OCI-LY3 (cell line): ENCODE measurements around the gene PCSK5.
"Not testable (repeated sequence)": the region's sequence is repeated elsewhere in the genome, so short reads cannot be mapped to it uniquely, and the experiment has no call there.

Experiments used
- H2AFZ ChIP-seq: fragments of 200-600, 300-600 bp; shearing (Covaris generic); 2 replicates; pipeline ENCODE4 v1.6.0; 2014; ENCODE audit warnings: antibody characterized with exemption, low read depth, low read length
- H3K27ac ChIP-seq: fragments of 200-600, 300-600 bp; sonication (generic); 2 replicates; pipeline ENCODE4 v1.5.1; 2014; ENCODE audit warnings: mild to moderate bottlenecking, low read length, moderate library complexity, mixed read lengths
- H3K27me3 ChIP-seq: fragments of 200-600, 300-600 bp; sonication (generic); 2 replicates; pipeline ENCODE4 v1.6.1; 2014; ENCODE audit warnings: low read depth, low read length, mixed read lengths
- H3K36me3 ChIP-seq: fragments of 200-600, 300-600 bp; sonication (generic); replicated peaks from 2 replicates; pipeline ENCODE3; 2014; ENCODE audit warnings: low read depth, low read length, mixed read lengths
- H3K4me1 ChIP-seq: fragments of 300-600, 200-600 bp; sonication (generic); 2 replicates; pipeline ENCODE4 v1.6.1; 2014; ENCODE audit warnings: low read length, mixed read lengths
- H3K4me2 ChIP-seq: fragments of 200-600, 300-600 bp; sonication (generic); 2 replicates; pipeline ENCODE4 v1.6.1; 2014; ENCODE audit warnings: low read length, mixed read lengths
- H3K4me3 ChIP-seq: fragments of 300-600, 200-600 bp; sonication (generic); 2 replicates; pipeline ENCODE4 v1.5.1; 2014; ENCODE audit warnings: antibody characterized with exemption, mild to moderate bottlenecking, low read length, moderate library complexity
- H3K79me2 ChIP-seq: fragments of 300-600, 200-600 bp; shearing (Covaris generic); 2 replicates; pipeline ENCODE4 v1.6.1; 2014; ENCODE audit warnings: mild to moderate bottlenecking, low read length, mixed read lengths
- H3K9ac ChIP-seq: fragments of 300-600, 200-600 bp; shearing (Covaris generic); 2 replicates; pipeline ENCODE4 v1.6.0; 2014; ENCODE audit warnings: mild to moderate bottlenecking, low read length, moderate library complexity
- H3K9me3 ChIP-seq: fragments of 200-600, 300-600 bp; shearing (Covaris generic); 2 replicates; pipeline ENCODE4 v1.6.1; 2014; ENCODE audit warnings: low read length, mixed read lengths; ENCODE audit not compliant: insufficient read depth
- H4K20me1 ChIP-seq: fragments of 200-600, 300-600 bp; sonication (generic); 2 replicates; pipeline ENCODE4 v1.6.1; 2016; ENCODE audit warnings: low read length, mixed read lengths; ENCODE audit not compliant: insufficient read depth
- CTCF ChIP-seq: fragments of 200-600, 300-600 bp; sonication (generic); IDR thresholded peaks from 2 replicates; pipeline ENCODE4 v1.5.1; 2014; ENCODE audit warnings: antibody characterized with exemption, low read length, low read depth
- EZH2phosphoT487 ChIP-seq: fragments of 200-600 bp; shearing (Covaris generic); IDR thresholded peaks from 2 replicates; pipeline ENCODE4 v1.6.1; 2018; ENCODE audit warnings: antibody characterized with exemption, mixed run types, low read depth

Gene PCSK5

GRCh38 chr9:76314321-76314720, 423.8 kb downstream of the PCSK5 start:
- TF ChIP-seq EZH2phosphoT487 (no peak), CTCF (no peak)
- Histone ChIP-seq H2AFZ (no peak overlapping the region), H3K27me3 (peaks cover 3% of the 10 kb centered on the region; the same call in 1 of the 2 replicates), H3K4me1 (no peaks in the 10 kb centered on the region), H3K4me2 (no peak overlapping the region), H3K36me3 (no peaks in the 10 kb centered on the region), H3K4me3 (no peak overlapping the region), H3K9me3 (no peaks in the 10 kb centered on the region), H3K9ac (no peak overlapping the region), H3K79me2 (no peaks in the 10 kb centered on the region), H3K27ac (no peak overlapping the region), H4K20me1 (no peaks in the 10 kb centered on the region; the same call in 1 of the 2 replicates)

GRCh38 chr9:76316069-76316468, 425.6 kb downstream of the PCSK5 start:
- Histone ChIP-seq H3K9ac (no peak overlapping the region), H3K4me1 (no peaks in the 10 kb centered on the region), H3K79me2 (no peaks in the 10 kb centered on the region), H3K4me2 (no peak overlapping the region), H3K27me3 (no peaks in the 10 kb centered on the region; the same call in 1 of the 2 replicates), H3K27ac (no peak overlapping the region), H3K9me3 (no peaks in the 10 kb centered on the region), H3K36me3 (no peaks in the 10 kb centered on the region), H4K20me1 (no peaks in the 10 kb centered on the region; the same call in 1 of the 2 replicates), H3K4me3 (no peak overlapping the region), H2AFZ (no peak overlapping the region)
- TF ChIP-seq EZH2phosphoT487 = no peak
- TF ChIP-seq CTCF = no peak

GRCh38 chr9:76319466-76319865, 429.0 kb downstream of the PCSK5 start:
- not testable (repeated sequence) for H3K79me2 ChIP-seq, H3K9ac ChIP-seq, H3K4me3 ChIP-seq, H3K27me3 ChIP-seq, H2AFZ ChIP-seq, H3K9me3 ChIP-seq, H3K36me3 ChIP-seq, H3K4me2 ChIP-seq, H3K4me1 ChIP-seq, H4K20me1 ChIP-seq, H3K27ac ChIP-seq

GRCh38 chr9:76321195-76321828, 430.8 kb downstream of the PCSK5 start:
- Histone ChIP-seq H3K36me3 (no peaks in the 10 kb centered on the region), H3K4me2 (no peak overlapping the region), H3K27ac (no peak overlapping the region), H3K4me1 (no peaks in the 10 kb centered on the region), H3K79me2 (no peaks in the 10 kb centered on the region), H3K27me3 (no peaks in the 10 kb centered on the region), H3K4me3 (no peak overlapping the region), H3K9me3 (no peaks in the 10 kb centered on the region), H3K9ac (no peak overlapping the region), H4K20me1 (no peaks in the 10 kb centered on the region), H2AFZ (no peak overlapping the region)
- TF ChIP-seq EZH2phosphoT487 (no peak), CTCF (no peak)
